ENCODE measurements around the gene VPS37C. TPM values are rescaled to one million over a fixed set of nuclear protein-coding genes. Genes with fewer than 3 reads are reported as not detected.

VPS37C gene
- total RNA-seq, 1 experiment from 2014 or later: 19.0 TPM

- Mint-ChIP-seq H3K4me3 (no peak overlapping the region), H3K9me3 (no peaks in the 10 kb centered on the region; a peak in 1 of 5 replicates), H3K27me3 (ENCODE audit: low read depth) (peaks cover 2% of the 10 kb centered on the region; the same call in 1 of the 2 replicates), H3K27ac (no peak overlapping the region), H3K36me3 (ENCODE audit: insufficient read depth in 1 of 3, low read depth in 3 of 3) (no peaks in the 10 kb centered on the region), H3K4me1 (no peaks in the 10 kb centered on the region)
- Histone ChIP-seq H3K56ac (ENCODE audit: insufficient read length, low read depth, low read length) (no peak overlapping the region), H4K20me1 (ENCODE audit: control insufficient read depth, insufficient read depth, insufficient read length) (no peaks in the 10 kb centered on the region), H3K18ac (ENCODE audit: insufficient read length, low read depth, low read length) (no peak overlapping the region), H2BK5ac (ENCODE audit: insufficient read length, low read length) (no peak overlapping the region), H3K9ac (ENCODE audit: extremely low read depth, insufficient read length, low read length) (no peak overlapping the region), H3K4me2 (ENCODE audit: insufficient read depth, insufficient read length, low read length) (no peak overlapping the region), H2BK15ac (ENCODE audit: low read depth, low read length) (no peak overlapping the region), H3K4ac (ENCODE audit: low read depth, low read length) (no peak overlapping the region), H3T11ph (ENCODE audit: low read length) (no peak overlapping the region), H2BK20ac (ENCODE audit: low read depth, low read length, poor library complexity, severe bottlenecking) (no peak overlapping the region), H2AFZ (ENCODE audit: low read length) (no peak overlapping the region), H3K27ac (ENCODE audit: insufficient read length, low read depth, low read length) (no peak overlapping the region), H3K23ac (ENCODE audit: insufficient read length, low read depth, low read length) (no peak overlapping the region), H2BK12ac (ENCODE audit: insufficient read length, low read depth, low read length) (no peak overlapping the region), H3K79me1 (ENCODE audit: insufficient read depth, low read depth, low read length, poor library complexity, severe bottlenecking) (no peaks in the 10 kb centered on the region), H4K91ac (ENCODE audit: insufficient read length, low read depth, low read length) (no peak overlapping the region), H3K9me3 (ENCODE audit: control insufficient read depth, low read depth, low read length) (no peaks in the 10 kb centered on the region), H4K5ac (ENCODE audit: insufficient read length, low read depth, low read length) (no peak overlapping the region), H3K23me2 (ENCODE audit: insufficient read length, low read depth, low read length, poor library complexity, severe bottlenecking) (no peaks in the 10 kb centered on the region), H2BK120ac (ENCODE audit: low read depth, low read length, poor library complexity, severe bottlenecking) (no peak overlapping the region), H4K8ac (replicated peaks; ENCODE audit: insufficient read length, low read depth, low read length) (no peak overlapping the region), H2AK5ac (ENCODE audit: insufficient read length, low read length) (no peak overlapping the region), H3K27me3 (ENCODE audit: insufficient read depth, low read length) (no peaks in the 10 kb centered on the region), H3K4me1 (ENCODE audit: insufficient read depth, low read length) (no peaks in the 10 kb centered on the region), H3K14ac (ENCODE audit: insufficient read depth, low read length) (no peak overlapping the region; the same call in 1 of the 2 replicates), H3K79me2 (ENCODE audit: insufficient read depth, low read length) (no peaks in the 10 kb centered on the region)
- no CpG with 5 or more reads among the region's 3 CpGs for WGBS (ENCODE audit: extremely low coverage, insufficient read length, low lambda C conversion rate)
- TF ChIP-seq, protein P1, sequence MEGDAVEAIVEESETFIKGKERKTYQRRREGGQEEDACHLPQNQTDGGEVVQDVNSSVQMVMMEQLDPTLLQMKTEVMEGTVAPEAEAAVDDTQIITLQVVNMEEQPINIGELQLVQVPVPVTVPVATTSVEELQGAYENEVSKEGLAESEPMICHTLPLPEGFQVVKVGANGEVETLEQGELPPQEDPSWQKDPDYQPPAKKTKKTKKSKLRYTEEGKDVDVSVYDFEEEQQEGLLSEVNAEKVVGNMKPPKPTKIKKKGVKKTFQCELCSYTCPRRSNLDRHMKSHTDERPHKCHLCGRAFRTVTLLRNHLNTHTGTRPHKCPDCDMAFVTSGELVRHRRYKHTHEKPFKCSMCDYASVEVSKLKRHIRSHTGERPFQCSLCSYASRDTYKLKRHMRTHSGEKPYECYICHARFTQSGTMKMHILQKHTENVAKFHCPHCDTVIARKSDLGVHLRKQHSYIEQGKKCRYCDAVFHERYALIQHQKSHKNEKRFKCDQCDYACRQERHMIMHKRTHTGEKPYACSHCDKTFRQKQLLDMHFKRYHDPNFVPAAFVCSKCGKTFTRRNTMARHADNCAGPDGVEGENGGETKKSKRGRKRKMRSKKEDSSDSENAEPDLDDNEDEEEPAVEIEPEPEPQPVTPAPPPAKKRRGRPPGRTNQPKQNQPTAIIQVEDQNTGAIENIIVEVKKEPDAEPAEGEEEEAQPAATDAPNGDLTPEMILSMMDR (conservative IDR thresholded peaks at IDR 0.05): no peak
- no peak for DNase-seq
These were observed 53.3 kb downstream of the VPS37C start for GRCh38 chr11:61107888-61108287.
